ENCODE results near the gene MICAL3.
A peak's percentile ranks its signal among the peaks of the same experiment; 100 is the strongest.

MICAL3 gene

GRCh38 chr22:17830043-17830961 lies 194.1 kb downstream of the MICAL3 start:
- no peak for TF ChIP-seq REST (IDR thresholded peaks at IDR 0.05; ENCODE audit: insufficient read depth in 1 of 2, low read depth in 2 of 2, low read length in 2 of 2)
- TF ChIP-seq FOXP2 (optimal IDR thresholded peaks at IDR 0.05; ENCODE audit: borderline replicate concordance, extremely low read depth, extremely low read length, insufficient read depth): peak; percentile 63

GRCh38 chr22:17829695-17830042 lies 194.7 kb downstream of the MICAL3 start:
- TF ChIP-seq TAF1 (IDR thresholded peaks at IDR 0.05; ENCODE audit: borderline replicate concordance, insufficient read depth, low read length): no peak
- no peak for TF ChIP-seq FOXP2 (optimal IDR thresholded peaks at IDR 0.05; ENCODE audit: borderline replicate concordance, extremely low read depth, extremely low read length, insufficient read depth)
- no peak for TF ChIP-seq SIN3A (IDR thresholded peaks at IDR 0.05; ENCODE audit: borderline replicate concordance, insufficient read depth, low read length)
- no peak for TF ChIP-seq POLR2AphosphoS5 (IDR thresholded peaks at IDR 0.05; ENCODE audit: low read depth, low read length)
- no peak for TF ChIP-seq REST (IDR thresholded peaks at IDR 0.05; ENCODE audit: insufficient read depth in 1 of 2, low read depth in 2 of 2, low read length in 2 of 2)

GRCh38 chr22:17828502-17829080 lies 195.8 kb downstream of the MICAL3 start:
- TF ChIP-seq POLR2AphosphoS5 (IDR thresholded peaks at IDR 0.05; ENCODE audit: low read depth, low read length) (no peak), REST (IDR thresholded peaks at IDR 0.05; ENCODE audit: insufficient read depth in 1 of 2, low read depth in 2 of 2, low read length in 2 of 2) (no peak), SIN3A (IDR thresholded peaks at IDR 0.05; ENCODE audit: borderline replicate concordance, insufficient read depth, low read length) (no peak), TAF1 (IDR thresholded peaks at IDR 0.05; ENCODE audit: borderline replicate concordance, insufficient read depth, low read length) (no peak), FOXP2 (optimal IDR thresholded peaks at IDR 0.05; ENCODE audit: borderline replicate concordance, extremely low read depth, extremely low read length, insufficient read depth) (no peak)

GRCh38 chr22:17827466-17827865 lies 196.9 kb downstream of the MICAL3 start:
- TF ChIP-seq POLR2AphosphoS5 (IDR thresholded peaks at IDR 0.05; ENCODE audit: low read depth, low read length) (no peak), FOXP2 (optimal IDR thresholded peaks at IDR 0.05; ENCODE audit: borderline replicate concordance, extremely low read depth, extremely low read length, insufficient read depth) (peak; percentile 99), SIN3A (IDR thresholded peaks at IDR 0.05; ENCODE audit: borderline replicate concordance, insufficient read depth, low read length) (0 out of 2 replicates have a peak, but pooled peaks have one; percentile 20)

- TF ChIP-seq SIN3A (IDR thresholded peaks at IDR 0.05; ENCODE audit: borderline replicate concordance, insufficient read depth, low read length): no peak
- no peak for TF ChIP-seq TAF1 (IDR thresholded peaks at IDR 0.05; ENCODE audit: borderline replicate concordance, insufficient read depth, low read length)
- TF ChIP-seq REST (IDR thresholded peaks at IDR 0.05; ENCODE audit: insufficient read depth in 1 of 2, low read depth in 2 of 2, low read length in 2 of 2): no peak
Observed at GRCh38 chr22:17825876-17826550, 198.3 kb downstream of the MICAL3 start.

Data from PFSK-1 (cell line).